B cell (primary cell): ENCODE results near the gene SIPA1. TPM values are rescaled to one million over a fixed set of nuclear protein-coding genes. Genes with fewer than 3 reads are reported as not detected.
A peak's percentile ranks its signal among the peaks of the same experiment; 100 is the strongest.

Experiments
- ATAC-seq: fragments of 200-7000 bp; cut with Tn5 transposase; one replicate; pipeline ENCODE4 v1.10.0; 2021; ENCODE audit warnings: low read depth, mild to moderate bottlenecking, moderate number of reproducible peaks, moderate library complexity
- CTCF ChIA-PET: fragments of 350-600 bp; sonication (Branson Sonifier 250); formaldehyde crosslinking; loops from one replicate; lab custom pipeline; 2021; ENCODE audit warnings: antibody characterized with exemption, inconsistent platforms; lab: Charles Lee
- POLR2A ChIA-PET: fragments of 350-600 bp; sonication (Branson Sonifier 250); formaldehyde crosslinking; loops from one replicate; lab custom pipeline; 2021; ENCODE audit warnings: antibody characterized with exemption; lab: Charles Lee
- DNase-seq: peaks from one replicate; pipeline ENCODE4 v3.0.0; 2013
- H2AFZ ChIP-seq: 2 replicates; pipeline ENCODE4 v1.6.1; 2012; ENCODE audit warnings: mild to moderate bottlenecking, low read depth, low read length; ENCODE audit not compliant: insufficient read depth, poor library complexity, severe bottlenecking
- H3K27ac ChIP-seq, 2 donors: 1 replicate in 1 of 2; 2 replicates in 1 of 2; pipeline ENCODE4 v1.5.1; 2012 to 2013; ENCODE audit warnings: low read length in 2 of 2, mild to moderate bottlenecking in 2 of 2, moderate library complexity in 1 of 2
- H3K27me3 ChIP-seq, 4 experiments: fragments of 200-600 bp in 1 of 4; sonication (generic) in 1 of 4; replicated peaks in 1 of 4; 1 replicate in 2 of 4; 2 replicates in 2 of 4; pipeline versions ENCODE4 v1.6.1 to v1.7.0; 2013 to 2016; ENCODE audit warnings: low read length in 3 of 4, mild to moderate bottlenecking in 2 of 4, mixed read lengths in 1 of 4, moderate library complexity in 1 of 4; ENCODE audit not compliant: insufficient read depth in 4 of 4, control insufficient read depth in 3 of 4; ENCODE audit errors: control extremely low read depth in 1 of 4
- H3K36me3 ChIP-seq, 2 experiments: replicated peaks in 1 of 2; 1 replicate in 1 of 2; 2 replicates in 1 of 2; pipeline versions ENCODE4 v1.6.1 to v1.7.1; 2013; ENCODE audit warnings: low read length in 1 of 2; ENCODE audit not compliant: insufficient read depth in 2 of 2, control insufficient read depth in 1 of 2; ENCODE audit errors: control extremely low read depth in 1 of 2, extremely low read depth in 1 of 2
- H3K4me1 ChIP-seq, 2 donors: fragments of 200-600 bp in 1 of 2; sonication (generic) in 1 of 2; 1 replicate in 1 of 2; 2 replicates in 1 of 2; pipeline versions ENCODE4 v1.5.1 to v1.6.1; 2013 to 2017; ENCODE audit warnings: low read length in 2 of 2; ENCODE audit not compliant: control insufficient read depth in 2 of 2, insufficient read depth in 2 of 2
- H3K4me2 ChIP-seq: replicated peaks from 2 replicates; pipeline ENCODE3; 2012; ENCODE audit warnings: mild to moderate bottlenecking, low read depth, low read length; ENCODE audit not compliant: poor library complexity, severe bottlenecking
- H3K4me3 ChIP-seq, 5 experiments: fragments of 200-600 bp in 1 of 5; sonication (generic) in 1 of 5; 1 replicate in 3 of 5; 2 replicates in 2 of 5; pipeline versions ENCODE4 v1.5.1 to v1.7.0; 2011 to 2016; ENCODE audit warnings: low read length in 4 of 5, mild to moderate bottlenecking in 4 of 5, low read depth in 2 of 5, control low read depth in 1 of 5, moderate library complexity in 1 of 5; ENCODE audit not compliant: insufficient read depth in 1 of 5; ENCODE audit errors: control extremely low read depth in 1 of 5, extremely low read depth in 1 of 5
- H3K79me2 ChIP-seq: fragments of 200-600 bp; sonication (generic); one replicate; pipeline ENCODE4 v1.6.0; 2016; ENCODE audit warnings: low read length; ENCODE audit not compliant: control insufficient read depth, insufficient read depth
- H3K9ac ChIP-seq: fragments of 200-600 bp; sonication (generic); 2 replicates; pipeline ENCODE4 v1.6.1; 2017; ENCODE audit warnings: mild to moderate bottlenecking, low read length, moderate library complexity
- H3K9me3 ChIP-seq, 3 donors: one replicate each; pipeline versions ENCODE4 v1.6.1 to v1.7.1; 2013; ENCODE audit warnings: low read length in 2 of 3; ENCODE audit not compliant: control insufficient read depth in 2 of 3, insufficient read depth in 1 of 3; ENCODE audit errors: control extremely low read depth in 1 of 3
- H4K20me1 ChIP-seq: 2 replicates; pipeline ENCODE4 v1.6.0; 2012; ENCODE audit warnings: mild to moderate bottlenecking, low read length; ENCODE audit not compliant: insufficient read depth, control insufficient read depth, poor library complexity, severe bottlenecking
- H3K27ac Mint-ChIP-seq: one replicate; pipeline ENCODE4 v1.8.0; 2021; ENCODE audit warnings: mixed read lengths
- H3K27me3 Mint-ChIP-seq: one replicate; pipeline ENCODE4 v1.8.0; 2021; ENCODE audit warnings: mixed read lengths
- H3K4me1 Mint-ChIP-seq: one replicate; pipeline ENCODE4 v1.8.0; 2021; ENCODE audit warnings: mixed read lengths
- H3K4me3 Mint-ChIP-seq: one replicate; pipeline ENCODE4 v1.8.0; 2021; ENCODE audit warnings: mixed read lengths
- H3K9me3 Mint-ChIP-seq: one replicate; pipeline ENCODE4 v1.8.0; 2022; ENCODE audit warnings: mixed read lengths; ENCODE audit not compliant: insufficient read depth
- EZH2 ChIP-seq: IDR thresholded peaks from 2 replicates; pipeline ENCODE4 v1.6.1; 2012; ENCODE audit warnings: borderline replicate concordance, low read depth, mild to moderate bottlenecking, moderate library complexity, low read length; ENCODE audit not compliant: insufficient read depth, poor library complexity, severe bottlenecking
- WGBS: methylation state at CpG from one replicate; pipeline ENCODE4 v1.1.5; 2013; ENCODE audit warnings: missing lambda C conversion rate; ENCODE audit not compliant: insufficient coverage; 5-methylcytosine and 5-hydroxymethylcytosine counted together
- intact Hi-C: fragments of 100-400 bp; cut with micrococcal nuclease; formaldehyde crosslinking; loops from one replicate; pipeline ENCODE4 v1.10.0; 2022
- polyA plus RNA-seq: library from polyadenylated mRNA; depleted of rRNA; stranded (reverse); fragments of >200 nt; gene quantifications from 2 replicates; pipeline ENCODE4 v1.2.3, GENCODE V29; 2012
- total RNA-seq, 2 donors: library from RNA; stranded (reverse); fragments of 120-200 nt in 1 of 2; gene quantifications; 1 replicate in 1 of 2; 2 replicates in 1 of 2; pipeline versions ENCODE4 v1.2.3 to v1.2.4, GENCODE V29; 2013 to 2022
- TF ChIP-seq, protein P1 (sequence below): fragments of 200-600 bp; IDR thresholded peaks from one replicate; pipeline ENCODE4 v1.8.0; 2022; ENCODE audit warnings: antibody characterized with exemption, mild to moderate bottlenecking

The SIPA1 gene
- total and polyA plus RNA-seq, 2 donors (not counting 1 experiment from before 2014, with no cell fraction given) = 314 to 448 TPM

- Mint-ChIP-seq H3K27ac (peak overlapping the region; percentile 98), H3K4me1 (peaks cover 57% of the 10 kb centered on the region), H3K27me3 (no peaks in the 10 kb centered on the region), H3K4me3 (peak overlapping the region; percentile 96), H3K9me3 (no peaks in the 10 kb centered on the region)
- Histone ChIP-seq H3K4me1 (peaks cover 22 to 44% of the 10 kb centered on the region in 2 donors), H3K9me3 (no peaks in the 10 kb centered on the region), H3K9ac (peak overlapping the region; percentile 67), H4K20me1 (peaks cover 66% of the 10 kb centered on the region), H3K4me3 (peak overlapping the region; percentile 22 to 74 (median 69)), H3K36me3 (peaks cover 0 to 84% of the 10 kb centered on the region in 2 experiments), H3K27ac (peak overlapping the region; percentile 90 to 93), H3K4me2 (peak overlapping the region; percentile 79), H2AFZ (no peak overlapping the region), H3K79me2 (peaks cover 4% of the 10 kb centered on the region), H3K27me3 (no peaks in the 10 kb centered on the region)
- no peak for ATAC-seq
- ChIA-PET POLR2A (interaction anchor here (0.5 to 4.8 kb wide), 12 partner anchors 10 to 235 kb away, joined by 3 to 116 read pairs (median 5); partner anchors contain the start of genes CFL1, FIBP, KAT5 and PCNX3), CTCF (interaction anchor here (0.6 to 5.0 kb wide), 7 partner anchors 10 to 67 kb away, joined by 3 to 50 read pairs (median 6); partner anchors contain the start of genes KAT5, RELA, RNASEH2C and SIPA1)
- TF ChIP-seq, protein P1, sequence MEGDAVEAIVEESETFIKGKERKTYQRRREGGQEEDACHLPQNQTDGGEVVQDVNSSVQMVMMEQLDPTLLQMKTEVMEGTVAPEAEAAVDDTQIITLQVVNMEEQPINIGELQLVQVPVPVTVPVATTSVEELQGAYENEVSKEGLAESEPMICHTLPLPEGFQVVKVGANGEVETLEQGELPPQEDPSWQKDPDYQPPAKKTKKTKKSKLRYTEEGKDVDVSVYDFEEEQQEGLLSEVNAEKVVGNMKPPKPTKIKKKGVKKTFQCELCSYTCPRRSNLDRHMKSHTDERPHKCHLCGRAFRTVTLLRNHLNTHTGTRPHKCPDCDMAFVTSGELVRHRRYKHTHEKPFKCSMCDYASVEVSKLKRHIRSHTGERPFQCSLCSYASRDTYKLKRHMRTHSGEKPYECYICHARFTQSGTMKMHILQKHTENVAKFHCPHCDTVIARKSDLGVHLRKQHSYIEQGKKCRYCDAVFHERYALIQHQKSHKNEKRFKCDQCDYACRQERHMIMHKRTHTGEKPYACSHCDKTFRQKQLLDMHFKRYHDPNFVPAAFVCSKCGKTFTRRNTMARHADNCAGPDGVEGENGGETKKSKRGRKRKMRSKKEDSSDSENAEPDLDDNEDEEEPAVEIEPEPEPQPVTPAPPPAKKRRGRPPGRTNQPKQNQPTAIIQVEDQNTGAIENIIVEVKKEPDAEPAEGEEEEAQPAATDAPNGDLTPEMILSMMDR = no peak
- TF ChIP-seq EZH2 = no peak
- 49% methylated on average over 10 of the region's 12 CpGs for WGBS
- no peak for DNase-seq
- intact Hi-C loops = no loop called here
Observed at GRCh38 chr11:65653229-65654225, 15.6 kb downstream of the SIPA1 start.
